Fibroblast of skin of abdomen (primary cell): ENCODE results near the gene SCT.

Experiments
- DNase-seq: peaks from one replicate; pipeline ENCODE4 v3.0.0-alpha.2; 2013

SCT gene

GRCh38 chr11:643849-644738 is 17.1 kb upstream of the SCT start:
- DNase-seq: no peak

GRCh38 chr11:643366-643765 is 16.4 kb upstream of the SCT start:
- no peak for DNase-seq

- no peak for DNase-seq
Observed at GRCh38 chr11:641806-642370, 14.9 kb upstream of the SCT start.

- no peak for DNase-seq
Observed at GRCh38 chr11:640021-640706, 13.2 kb upstream of the SCT start.

- DNase-seq: no peak
Observed at GRCh38 chr11:639332-639955, 12.5 kb upstream of the SCT start.

GRCh38 chr11:638631-639331 is 11.8 kb upstream of the SCT start:
- DNase-seq: peak; percentile 16

- DNase-seq: no peak
Observed at GRCh38 chr11:637593-638521, 10.9 kb upstream of the SCT start.

- no peak for DNase-seq
Observed at GRCh38 chr11:637333-637592, 10.3 kb upstream of the SCT start.

GRCh38 chr11:636511-637332 is 9.7 kb upstream of the SCT start, which contains the start of gene DRD4:
TSS of gene DRD4 (plus strand) at chr11:637269. CDS start at chr11:637305, 36 bp downstream.
- DNase-seq: peak; percentile 33

GRCh38 chr11:635945-636510 is 9.0 kb upstream of the SCT start:
- DNase-seq: no peak

- DNase-seq: no peak
Observed at GRCh38 chr11:630871-631270, 3.9 kb upstream of the SCT start.

GRCh38 chr11:629237-629583 is 2.2 kb upstream of the SCT start:
- DNase-seq: no peak

- no peak for DNase-seq
Observed at GRCh38 chr11:628056-628455, 1.1 kb upstream of the SCT start.

- no peak for DNase-seq
Observed at GRCh38 chr11:627308-627576, 261 bp upstream of the SCT start.

- DNase-seq: no peak
Observed at GRCh38 chr11:625636-626268, 1.2 kb downstream of the SCT start.

GRCh38 chr11:624705-625635 is 2.0 kb downstream of the SCT start, which contains the start of gene CDHR5:
TSS of gene CDHR5 (minus strand) at chr11:624955. CDS start at chr11:624902, 53 bp downstream.
- no peak for DNase-seq

GRCh38 chr11:623999-624704 is 2.8 kb downstream of the SCT start:
- no peak for DNase-seq

GRCh38 chr11:623349-623869 is 3.6 kb downstream of the SCT start:
- DNase-seq: no peak
